BJ (cell line): ENCODE measurements around the gene SNAPIN. TPM values are rescaled to one million over a fixed set of nuclear protein-coding genes. Genes with fewer than 3 reads are reported as not detected.

Source experiments
- CTCF ChIA-PET: fragments of 350-600 bp; formaldehyde crosslinking; extraction: SDS; loops from one replicate; lab custom pipeline; 2021; ENCODE audit warnings: antibody characterized with exemption, inconsistent platforms; lab: Yijun Ruan, JAX
- POLR2A ChIA-PET: fragments of 300-600 bp; sonication (Branson Sonifier 250); formaldehyde crosslinking; extraction: SDS; loops from one replicate; lab custom pipeline; 2021; ENCODE audit warnings: antibody characterized with exemption; lab: Charles Lee
- DNase-seq: peaks from one replicate; pipeline ENCODE4 v3.0.0-alpha.2; 2011; ENCODE audit warnings: low read depth
- H3K27me3 ChIP-seq: 2 replicates; pipeline ENCODE4 v1.6.0; 2011; ENCODE audit warnings: low read length; ENCODE audit not compliant: control insufficient read depth, insufficient read depth
- H3K36me3 ChIP-seq: 2 replicates; pipeline ENCODE4 v1.5.1; 2011; ENCODE audit warnings: low read length; ENCODE audit not compliant: control insufficient read depth, insufficient read depth
- H3K4me3 ChIP-seq: 2 replicates; pipeline ENCODE4 v1.5.1; 2011; ENCODE audit warnings: low read depth, mild to moderate bottlenecking, control low read depth, low read length
- CTCF ChIP-seq: IDR thresholded peaks from 2 replicates; pipeline ENCODE4 v1.5.1; 2011; ENCODE audit warnings: low read depth, mild to moderate bottlenecking, control low read depth, inconsistent platforms, low read length, moderate library complexity; ENCODE audit not compliant: insufficient read depth
- polyA plus RNA-seq: library from polyadenylated mRNA; depleted of rRNA; stranded (reverse); fragments of >200 nt; gene quantifications from 2 replicates; pipeline ENCODE4 v1.2.3, GENCODE V29; 2011

The SNAPIN gene
- polyA plus RNA-seq, 1 experiment, result 50.3 TPM

GRCh38 chr1:153649137-153649862 is 9.2 kb upstream of the SNAPIN start:
- ChIA-PET POLR2A (no interaction called here), CTCF (no interaction called here)
- TF ChIP-seq CTCF, result no peak
- no peak for DNase-seq
- peaks cover 10% of the 10 kb centered on the region for H3K36me3 ChIP-seq
- H3K4me3 ChIP-seq, result no peak overlapping the region
- H3K27me3 ChIP-seq, result no peaks in the 10 kb centered on the region

- Histone ChIP-seq H3K36me3 (peaks cover 10% of the 10 kb centered on the region), H3K27me3 (no peaks in the 10 kb centered on the region), H3K4me3 (no peak overlapping the region)
- ChIA-PET POLR2A (no interaction called here), CTCF (no interaction called here)
- no peak for DNase-seq
- TF ChIP-seq CTCF, result no peak
Observed at GRCh38 chr1:153649863-153650235, 8.7 kb upstream of the SNAPIN start.

GRCh38 chr1:153651771-153652170 is 6.7 kb upstream of the SNAPIN start:
- ChIA-PET CTCF (interaction anchor here (0.9 to 1.7 kb wide), 6 partner anchors 12 to 140 kb away, joined by 3 to 5 read pairs (median 4); partner anchors contain the start of gene S100A13), POLR2A (no interaction called here)
- no peak overlapping the region for H3K4me3 ChIP-seq
- H3K36me3 ChIP-seq, result peaks cover 2% of the 10 kb centered on the region
- H3K27me3 ChIP-seq, result no peaks in the 10 kb centered on the region
- DNase-seq, result no peak
- TF ChIP-seq CTCF, result no peak

- no peaks in the 10 kb centered on the region for H3K27me3 ChIP-seq
- CTCF ChIA-PET, result interaction anchor here (0.9 to 1.3 kb wide), 2 partner anchors 13 to 81 kb away, joined by 3 to 5 read pairs; no protein-coding TSS in a partner anchor
- DNase-seq, result no peak
- H3K4me3 ChIP-seq, result no peak overlapping the region
- TF ChIP-seq CTCF, result no peak
- POLR2A ChIA-PET, result no interaction called here
- no peaks in the 10 kb centered on the region for H3K36me3 ChIP-seq
Observed at GRCh38 chr1:153652805-153653500, 5.5 kb upstream of the SNAPIN start.

- POLR2A ChIA-PET, result no interaction called here
- Histone ChIP-seq H3K27me3 (no peaks in the 10 kb centered on the region), H3K36me3 (no peaks in the 10 kb centered on the region), H3K4me3 (no peak overlapping the region)
- DNase-seq, result no peak
- no peak for TF ChIP-seq CTCF
- CTCF ChIA-PET, result interaction anchor here (2.2 kb wide), 1 partner anchor 28 kb away, joined by 8 read pairs; the partner anchor contains the start of gene S100A13
Observed at GRCh38 chr1:153655333-153655732, 3.2 kb upstream of the SNAPIN start.
